ENCODE measurements around the gene HOXB13.

- TF ChIP-seq POLR2AphosphoS5 (IDR thresholded peaks at IDR 0.05) = no peak
- no peak for TF ChIP-seq CTCF (IDR thresholded peaks at IDR 0.05)
- TF ChIP-seq POLR2A (IDR thresholded peaks at IDR 0.05) = no peak
Observed at GRCh38 chr17:48717367-48718226, 11.0 kb downstream of the HOXB13 start.

Data from stomach (tissue), 4 donors.